HG03039 (cell line): ENCODE data around the gene SPDYE17.
"Not testable (repeated sequence)": the region's sequence is repeated elsewhere in the genome, so short reads cannot be mapped to it uniquely, and the experiment has no call there.

Source experiments
- ATAC-seq: cut with Tn5 transposase; IDR thresholded peaks from one replicate; pipeline ENCODE4 v1.9.1; 2021; ENCODE audit warnings: mild to moderate bottlenecking, moderate library complexity; ENCODE audit not compliant: unreplicated experiment

Gene SPDYE17

DNA sequence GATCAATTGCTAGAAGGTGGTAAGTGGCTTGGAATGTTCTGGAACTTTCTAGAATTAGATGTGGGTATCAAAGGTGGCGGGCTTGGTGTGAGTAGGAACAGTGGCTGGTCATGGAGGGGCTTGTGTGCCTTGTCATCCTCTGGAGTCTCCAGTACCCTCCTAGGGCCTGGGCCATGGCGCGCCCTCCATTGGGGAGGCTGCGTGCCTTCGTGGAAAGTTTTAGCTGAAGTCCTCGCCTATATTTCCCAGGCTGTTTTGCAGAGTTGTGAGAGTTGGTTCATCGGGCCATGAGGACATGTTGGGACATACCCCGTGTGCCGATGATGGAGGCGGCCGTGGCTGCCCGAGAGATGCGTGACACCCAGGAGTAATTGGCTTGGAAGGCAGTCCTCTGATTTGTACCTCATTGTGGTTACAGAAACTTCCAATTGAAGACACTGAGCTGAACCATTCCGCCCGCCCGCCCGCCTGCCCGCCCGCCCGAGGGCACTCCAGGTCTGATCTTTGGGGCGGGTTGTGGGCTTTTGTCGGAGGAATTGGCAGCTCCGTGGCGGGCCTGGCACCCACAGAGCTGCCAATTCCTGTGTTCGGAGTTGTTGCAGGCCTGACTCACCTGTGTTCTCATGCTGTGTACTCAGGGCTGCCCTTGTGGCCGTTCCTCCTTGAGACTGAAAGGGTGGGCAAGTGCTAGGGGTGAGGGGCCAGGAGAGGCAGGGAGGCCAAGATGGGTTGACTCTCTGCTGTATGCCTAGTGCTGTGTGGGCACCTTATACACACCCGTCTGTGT lies 57.2 kb downstream of the SPDYE17 start:
- not testable (repeated sequence) for ATAC-seq

DNA sequence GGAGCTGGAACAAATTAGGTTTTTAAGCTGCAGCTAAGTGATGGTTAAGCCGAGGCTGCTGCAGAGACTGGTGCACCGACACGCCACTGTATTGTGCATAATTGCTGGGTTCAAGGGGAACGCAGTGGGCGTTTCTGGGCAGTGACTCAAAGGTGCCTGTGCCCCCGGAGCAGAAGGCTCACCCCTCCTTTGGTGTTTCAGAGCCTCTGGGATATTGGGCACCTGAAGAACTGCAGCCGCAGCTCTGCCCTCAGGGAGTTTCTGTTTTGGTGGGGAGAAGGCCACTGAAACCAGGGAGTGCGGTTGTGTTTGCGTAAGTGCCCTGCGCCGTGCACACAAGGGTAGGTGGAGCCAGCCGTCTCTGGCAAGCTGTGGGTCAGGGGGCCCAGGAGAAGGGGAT lies 57.8 kb downstream of the SPDYE17 start:
- not testable (repeated sequence) for ATAC-seq

DNA sequence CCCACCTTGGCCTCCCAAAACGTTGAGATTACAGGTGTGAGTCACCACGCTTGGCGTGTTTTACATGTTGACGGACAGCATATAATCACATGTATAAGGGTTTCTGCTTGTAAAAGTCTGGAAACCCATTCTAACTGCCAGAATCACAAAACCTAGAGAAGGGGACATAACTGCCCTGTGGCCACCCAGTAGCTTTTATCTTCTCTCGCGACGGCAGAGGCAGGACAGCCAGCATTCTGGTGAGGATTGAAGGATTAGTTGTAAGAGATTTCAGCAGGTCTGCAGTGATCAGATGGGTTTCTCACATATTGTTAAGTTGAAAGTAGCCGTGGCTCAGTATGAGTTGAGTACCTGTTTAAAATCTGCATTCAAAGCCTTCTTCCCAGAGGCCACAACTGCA lies 59.8 kb downstream of the SPDYE17 start:
- not testable (repeated sequence) for ATAC-seq
